ENCODE measurements around the gene EPB41L3.
A peak's percentile ranks its signal among the peaks of the same experiment; 100 is the strongest.

Gene EPB41L3

GRCh38 chr18:5449858-5450509, 93.8 kb downstream of the EPB41L3 start:
- no peak for DNase-seq

- DNase-seq: no peak
Measured at GRCh38 chr18:5447442-5447841, 96.4 kb downstream of the EPB41L3 start.

- DNase-seq: no peak
Measured at GRCh38 chr18:5444847-5445246, 99.0 kb downstream of the EPB41L3 start.

- no peak for DNase-seq
Measured at GRCh38 chr18:5444269-5444668, 99.5 kb downstream of the EPB41L3 start.

GRCh38 chr18:5439986-5440696, 103.7 kb downstream of the EPB41L3 start:
- DNase-seq: no peak

GRCh38 chr18:5434425-5434824, 109.4 kb downstream of the EPB41L3 start:
- no peak for DNase-seq

- DNase-seq: peak; percentile 1
Measured at GRCh38 chr18:5431836-5432575, 111.8 kb downstream of the EPB41L3 start.

- peak; percentile 30 for DNase-seq
Measured at GRCh38 chr18:5430131-5430530, 113.7 kb downstream of the EPB41L3 start.

- no peak for DNase-seq
Measured at GRCh38 chr18:5429681-5430080, 114.1 kb downstream of the EPB41L3 start.

- DNase-seq: no peak
Measured at GRCh38 chr18:5425721-5426120, 118.1 kb downstream of the EPB41L3 start.

GRCh38 chr18:5424903-5425664, 118.7 kb downstream of the EPB41L3 start:
- peak; percentile 21 for DNase-seq

GRCh38 chr18:5422626-5423025, 121.2 kb downstream of the EPB41L3 start:
- DNase-seq: no peak

- DNase-seq: no peak
Measured at GRCh38 chr18:5421981-5422380, 121.8 kb downstream of the EPB41L3 start.

- DNase-seq: no peak
Measured at GRCh38 chr18:5420906-5421305, 122.9 kb downstream of the EPB41L3 start.

- DNase-seq: no peak
Measured at GRCh38 chr18:5419601-5420000, 124.2 kb downstream of the EPB41L3 start.

GRCh38 chr18:5419030-5419429, 124.8 kb downstream of the EPB41L3 start:
- no peak for DNase-seq

GRCh38 chr18:5417342-5417741, 126.5 kb downstream of the EPB41L3 start:
- DNase-seq: no peak

GRCh38 chr18:5416112-5416511, 127.7 kb downstream of the EPB41L3 start:
- no peak for DNase-seq

- DNase-seq: no peak
Measured at GRCh38 chr18:5415665-5416064, 128.1 kb downstream of the EPB41L3 start.

GRCh38 chr18:5415031-5415430, 128.8 kb downstream of the EPB41L3 start:
- no peak for DNase-seq

- no peak for DNase-seq
Measured at GRCh38 chr18:5414546-5414945, 129.3 kb downstream of the EPB41L3 start.

- no peak for DNase-seq
Measured at GRCh38 chr18:5413447-5413846, 130.3 kb downstream of the EPB41L3 start.

GRCh38 chr18:5410582-5410981, 133.2 kb downstream of the EPB41L3 start:
- DNase-seq: no peak
